PFSK-1 (cell line): ENCODE measurements around the gene ABR.

Experiments used
- FOXP2 ChIP-seq: optimal IDR thresholded peaks from 2 replicates; pipeline ENCODE3; 2011; ENCODE audit warnings: borderline replicate concordance, control low read depth, inconsistent platforms; ENCODE audit not compliant: insufficient read depth; ENCODE audit errors: extremely low read length, extremely low read depth
- POLR2AphosphoS5 ChIP-seq: IDR thresholded peaks from 2 replicates; pipeline ENCODE4 v1.6.1; 2012; ENCODE audit warnings: low read depth, mild to moderate bottlenecking, control low read depth, low read length, moderate library complexity
- SIN3A ChIP-seq: IDR thresholded peaks from 2 replicates; pipeline ENCODE4 v1.6.1; 2012; ENCODE audit warnings: mild to moderate bottlenecking, low read length, moderate library complexity, borderline replicate concordance; ENCODE audit not compliant: insufficient read depth
- TAF1 ChIP-seq: IDR thresholded peaks from 2 replicates; pipeline ENCODE4 v1.6.1; 2012; ENCODE audit warnings: low read length, control low read depth, borderline replicate concordance; ENCODE audit not compliant: insufficient read depth
- TF ChIP-seq, protein P1 (sequence below), 2 experiments: IDR thresholded peaks; 2 replicates each; pipeline versions ENCODE4 v1.6.1 to v1.8.0; 2011 to 2012; ENCODE audit warnings: low read depth in 2 of 2, low read length in 2 of 2, control low read depth in 1 of 2, inconsistent platforms in 1 of 2, mild to moderate bottlenecking in 1 of 2, moderate library complexity in 1 of 2; ENCODE audit not compliant: insufficient read depth in 1 of 2

The ABR gene

DNA sequence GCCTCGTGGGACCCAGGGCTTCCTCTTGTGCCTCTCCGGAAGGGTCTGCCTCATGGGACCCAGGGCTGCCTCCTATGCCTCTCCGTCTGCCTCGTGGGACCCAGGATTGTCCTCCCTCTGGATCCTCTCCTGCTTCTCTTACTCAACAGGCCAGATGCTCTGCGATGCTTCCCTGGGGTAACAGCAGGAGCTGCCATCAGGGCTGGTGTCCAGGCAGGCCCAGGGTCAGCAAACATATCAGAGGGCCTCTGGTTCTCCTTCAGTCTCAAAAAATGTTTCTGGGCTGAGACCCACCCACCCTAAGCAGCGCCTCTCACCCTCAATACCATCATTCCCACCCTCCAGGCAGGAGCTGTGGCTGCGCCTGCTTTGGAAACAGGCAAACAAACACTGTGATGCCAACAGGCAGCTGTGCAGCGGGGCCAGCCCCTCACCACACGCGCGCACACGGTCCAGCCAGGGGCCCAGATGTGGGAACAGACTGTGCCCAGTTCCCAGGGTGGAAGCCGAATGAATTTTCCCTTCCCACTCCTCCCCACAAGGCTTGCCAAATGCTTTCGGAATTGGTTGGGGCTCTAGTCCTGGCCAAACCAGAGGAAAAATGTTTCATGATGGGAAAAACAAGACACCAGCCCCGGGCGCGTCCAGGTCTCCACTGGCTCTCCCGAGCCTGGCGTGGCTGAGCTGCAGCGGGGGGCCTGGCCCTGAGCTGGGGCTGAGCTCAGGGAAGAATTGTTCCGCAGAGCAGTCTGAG, 171.6 kb downstream of the ABR start:
- TF ChIP-seq, protein P1, sequence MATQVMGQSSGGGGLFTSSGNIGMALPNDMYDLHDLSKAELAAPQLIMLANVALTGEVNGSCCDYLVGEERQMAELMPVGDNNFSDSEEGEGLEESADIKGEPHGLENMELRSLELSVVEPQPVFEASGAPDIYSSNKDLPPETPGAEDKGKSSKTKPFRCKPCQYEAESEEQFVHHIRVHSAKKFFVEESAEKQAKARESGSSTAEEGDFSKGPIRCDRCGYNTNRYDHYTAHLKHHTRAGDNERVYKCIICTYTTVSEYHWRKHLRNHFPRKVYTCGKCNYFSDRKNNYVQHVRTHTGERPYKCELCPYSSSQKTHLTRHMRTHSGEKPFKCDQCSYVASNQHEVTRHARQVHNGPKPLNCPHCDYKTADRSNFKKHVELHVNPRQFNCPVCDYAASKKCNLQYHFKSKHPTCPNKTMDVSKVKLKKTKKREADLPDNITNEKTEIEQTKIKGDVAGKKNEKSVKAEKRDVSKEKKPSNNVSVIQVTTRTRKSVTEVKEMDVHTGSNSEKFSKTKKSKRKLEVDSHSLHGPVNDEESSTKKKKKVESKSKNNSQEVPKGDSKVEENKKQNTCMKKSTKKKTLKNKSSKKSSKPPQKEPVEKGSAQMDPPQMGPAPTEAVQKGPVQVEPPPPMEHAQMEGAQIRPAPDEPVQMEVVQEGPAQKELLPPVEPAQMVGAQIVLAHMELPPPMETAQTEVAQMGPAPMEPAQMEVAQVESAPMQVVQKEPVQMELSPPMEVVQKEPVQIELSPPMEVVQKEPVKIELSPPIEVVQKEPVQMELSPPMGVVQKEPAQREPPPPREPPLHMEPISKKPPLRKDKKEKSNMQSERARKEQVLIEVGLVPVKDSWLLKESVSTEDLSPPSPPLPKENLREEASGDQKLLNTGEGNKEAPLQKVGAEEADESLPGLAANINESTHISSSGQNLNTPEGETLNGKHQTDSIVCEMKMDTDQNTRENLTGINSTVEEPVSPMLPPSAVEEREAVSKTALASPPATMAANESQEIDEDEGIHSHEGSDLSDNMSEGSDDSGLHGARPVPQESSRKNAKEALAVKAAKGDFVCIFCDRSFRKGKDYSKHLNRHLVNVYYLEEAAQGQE (IDR thresholded peaks at IDR 0.05; ENCODE audit: insufficient read depth in 1 of 2, low read depth in 2 of 2, low read length in 2 of 2), result no peak
- TF ChIP-seq FOXP2, result no peak
- no peak for TF ChIP-seq TAF1
- no peak for TF ChIP-seq POLR2AphosphoS5
- TF ChIP-seq SIN3A, result no peak

DNA sequence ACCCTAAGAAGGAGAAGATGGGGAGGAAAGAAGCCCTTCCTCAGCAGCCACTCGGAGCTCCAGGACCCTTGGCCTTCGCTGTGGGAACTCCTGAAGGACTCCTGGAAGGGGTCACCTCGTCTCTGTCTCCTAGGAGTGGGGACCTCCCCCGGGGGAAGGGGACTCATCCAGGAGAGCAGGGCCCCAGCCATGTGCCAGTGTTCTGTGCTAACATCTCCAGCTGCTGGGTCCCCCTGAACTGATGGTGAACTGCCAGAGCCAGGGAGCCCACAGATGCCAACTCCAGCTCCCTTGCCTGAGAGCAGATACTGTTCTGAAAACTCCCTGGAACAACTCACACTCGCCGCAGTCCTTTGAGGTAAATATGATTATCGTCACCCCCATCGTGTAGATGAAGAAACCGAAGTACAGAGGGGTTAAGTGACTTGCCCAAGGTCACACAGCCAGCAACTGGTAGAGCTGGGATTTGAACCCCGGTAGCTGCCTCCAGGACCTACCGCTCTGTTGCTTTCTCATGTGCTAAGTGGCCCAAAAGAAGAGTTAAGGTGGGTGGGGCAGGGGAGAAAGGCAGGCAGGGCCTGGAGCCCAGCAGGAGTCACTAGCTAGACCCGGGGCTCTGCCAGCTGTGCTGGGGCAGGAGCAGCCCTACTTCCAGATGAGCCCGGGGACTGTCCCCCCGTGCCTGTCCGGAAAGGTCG, 172.3 kb downstream of the ABR start:
- no peak for TF ChIP-seq SIN3A
- TF ChIP-seq, protein P1 (IDR thresholded peaks at IDR 0.05; ENCODE audit: insufficient read depth in 1 of 2, low read depth in 2 of 2, low read length in 2 of 2), result no peak
- TF ChIP-seq POLR2AphosphoS5, result no peak
- no peak for TF ChIP-seq FOXP2
- no peak for TF ChIP-seq TAF1

DNA sequence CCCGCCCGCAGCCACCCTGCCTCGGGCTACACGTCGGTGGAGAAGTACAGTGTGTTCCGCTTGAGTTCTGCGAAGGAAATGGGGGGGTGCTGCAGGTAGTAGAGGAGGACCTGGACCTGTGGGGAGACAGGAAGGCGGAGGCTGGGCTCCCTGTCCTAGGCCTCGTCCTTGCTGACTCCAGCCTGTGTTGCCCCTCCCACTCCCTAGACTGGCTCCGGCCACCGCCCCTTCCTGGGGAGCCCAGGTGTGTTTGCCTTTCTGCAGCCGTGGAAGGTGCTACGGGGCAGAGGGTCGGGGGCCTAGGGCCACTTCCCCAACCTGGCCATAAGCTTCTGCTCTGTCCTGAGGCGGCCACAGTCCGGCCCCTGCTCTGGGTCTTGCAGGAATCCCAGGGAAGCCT, 173.7 kb downstream of the ABR start:
- TF ChIP-seq TAF1 (no peak), FOXP2 (no peak), POLR2AphosphoS5 (no peak), SIN3A (no peak)
- TF ChIP-seq, protein P1 (IDR thresholded peaks at IDR 0.05; ENCODE audit: insufficient read depth in 1 of 2, low read depth in 2 of 2, low read length in 2 of 2), result no peak

DNA sequence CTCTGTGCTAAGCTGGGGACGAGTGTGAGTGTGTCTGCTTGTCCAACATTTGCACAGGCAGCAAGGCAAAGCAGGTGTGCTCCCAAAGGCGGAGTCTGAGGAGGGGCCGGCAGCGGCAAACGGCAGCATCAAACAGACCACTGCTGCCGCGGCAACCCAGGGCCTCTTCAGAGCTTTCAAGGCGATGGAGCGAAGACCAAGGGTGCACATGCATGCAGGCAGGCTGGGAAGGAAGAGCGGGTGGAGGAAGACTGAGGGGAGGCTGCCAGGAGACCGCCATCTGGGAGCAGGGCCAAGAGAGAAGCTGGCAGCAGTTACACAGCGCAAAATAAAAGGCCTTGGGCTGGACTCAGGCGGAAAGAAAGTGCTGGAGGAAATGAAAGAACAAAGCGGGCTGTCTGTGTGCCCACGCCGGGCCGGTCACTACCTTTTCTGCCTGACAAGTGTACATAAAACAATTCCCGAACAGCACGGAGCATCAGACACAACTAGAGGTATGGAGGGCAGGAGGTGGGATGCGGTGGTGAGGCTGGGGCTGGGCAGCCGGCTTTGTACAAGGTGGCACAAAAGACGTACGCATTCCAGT, 174.3 kb downstream of the ABR start:
- TF ChIP-seq, protein P1 (IDR thresholded peaks at IDR 0.05; ENCODE audit: insufficient read depth in 1 of 2, low read depth in 2 of 2, low read length in 2 of 2), result no peak
